IPS DF 4.7 (cell line): Measurements from ENCODE around the gene GPR146.
"Not testable (repeated sequence)": the region's sequence is repeated elsewhere in the genome, so short reads cannot be mapped to it uniquely, and the experiment has no call there.

ENCODE experiments used
- DNase-seq: peaks from one replicate; pipeline ENCODE4 v3.0.0-alpha.2; 2013; ENCODE audit warnings: low spot score; ENCODE audit errors: extremely low read depth

The GPR146 gene, protein sequence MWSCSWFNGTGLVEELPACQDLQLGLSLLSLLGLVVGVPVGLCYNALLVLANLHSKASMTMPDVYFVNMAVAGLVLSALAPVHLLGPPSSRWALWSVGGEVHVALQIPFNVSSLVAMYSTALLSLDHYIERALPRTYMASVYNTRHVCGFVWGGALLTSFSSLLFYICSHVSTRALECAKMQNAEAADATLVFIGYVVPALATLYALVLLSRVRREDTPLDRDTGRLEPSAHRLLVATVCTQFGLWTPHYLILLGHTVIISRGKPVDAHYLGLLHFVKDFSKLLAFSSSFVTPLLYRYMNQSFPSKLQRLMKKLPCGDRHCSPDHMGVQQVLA

GRCh38 chr7:1044189-1045068 lies at the start of gene GPR146:
TSS of gene GPR146 (plus strand) at chr7:1044546. CDS start at chr7:1057516, 12,970 bp downstream.
- DNase-seq = no peak

DNA sequence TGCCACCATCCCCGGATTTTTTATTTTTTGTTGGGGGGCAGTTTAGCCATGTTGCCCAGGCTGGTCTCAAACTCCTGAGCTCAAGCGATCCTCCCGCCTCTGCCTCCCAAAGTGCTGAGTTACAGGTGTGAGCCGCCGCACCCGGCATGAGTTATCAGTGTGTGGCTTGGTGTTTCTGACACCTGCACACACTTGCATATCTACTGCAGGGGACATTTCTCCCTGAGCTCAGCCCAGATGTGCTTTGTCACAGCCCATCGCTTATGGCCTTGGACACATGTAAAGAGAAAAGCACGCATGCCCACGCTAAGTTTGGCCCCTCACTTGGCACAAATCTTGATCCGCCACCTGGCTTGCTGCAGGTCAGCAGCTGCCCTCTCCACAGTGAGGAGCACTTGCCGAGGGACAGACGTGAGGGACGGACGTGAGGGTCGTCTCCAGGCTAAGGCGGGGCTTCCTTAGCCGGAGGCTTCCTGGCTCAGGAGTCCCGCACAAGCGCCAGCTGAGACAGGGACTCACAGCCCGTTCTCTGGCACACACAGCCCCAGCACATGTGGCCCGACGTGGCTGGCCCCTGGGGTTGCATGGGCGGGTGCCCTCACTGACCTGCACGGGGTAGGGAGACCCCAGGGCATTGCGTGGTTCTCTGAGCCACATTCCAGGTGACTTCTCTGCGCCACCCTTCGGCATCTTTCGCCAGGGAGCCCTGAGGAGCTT lies 49.6 kb upstream of the GPR146 start:
- DNase-seq = no peak

DNA sequence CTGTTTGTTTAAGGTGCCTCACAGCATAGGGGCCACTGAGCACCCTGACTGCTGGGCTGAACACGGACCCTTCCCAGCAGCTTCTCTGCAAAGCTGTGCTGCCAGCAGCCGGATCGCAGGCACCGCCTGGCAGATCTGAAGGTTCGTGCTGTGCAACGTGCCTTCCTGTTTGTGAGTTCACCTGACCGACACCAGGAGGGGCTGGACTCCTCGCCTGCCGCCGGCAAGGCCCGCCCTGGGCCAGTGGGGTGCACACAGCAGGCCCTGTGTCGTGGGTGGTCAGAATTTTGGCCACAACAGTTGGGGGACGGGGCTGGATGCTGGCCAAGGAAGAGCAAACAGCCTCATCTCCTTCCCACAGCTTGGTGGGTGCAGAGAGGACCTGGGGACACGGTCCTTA lies 48.8 kb upstream of the GPR146 start:
- DNase-seq = no peak

DNA sequence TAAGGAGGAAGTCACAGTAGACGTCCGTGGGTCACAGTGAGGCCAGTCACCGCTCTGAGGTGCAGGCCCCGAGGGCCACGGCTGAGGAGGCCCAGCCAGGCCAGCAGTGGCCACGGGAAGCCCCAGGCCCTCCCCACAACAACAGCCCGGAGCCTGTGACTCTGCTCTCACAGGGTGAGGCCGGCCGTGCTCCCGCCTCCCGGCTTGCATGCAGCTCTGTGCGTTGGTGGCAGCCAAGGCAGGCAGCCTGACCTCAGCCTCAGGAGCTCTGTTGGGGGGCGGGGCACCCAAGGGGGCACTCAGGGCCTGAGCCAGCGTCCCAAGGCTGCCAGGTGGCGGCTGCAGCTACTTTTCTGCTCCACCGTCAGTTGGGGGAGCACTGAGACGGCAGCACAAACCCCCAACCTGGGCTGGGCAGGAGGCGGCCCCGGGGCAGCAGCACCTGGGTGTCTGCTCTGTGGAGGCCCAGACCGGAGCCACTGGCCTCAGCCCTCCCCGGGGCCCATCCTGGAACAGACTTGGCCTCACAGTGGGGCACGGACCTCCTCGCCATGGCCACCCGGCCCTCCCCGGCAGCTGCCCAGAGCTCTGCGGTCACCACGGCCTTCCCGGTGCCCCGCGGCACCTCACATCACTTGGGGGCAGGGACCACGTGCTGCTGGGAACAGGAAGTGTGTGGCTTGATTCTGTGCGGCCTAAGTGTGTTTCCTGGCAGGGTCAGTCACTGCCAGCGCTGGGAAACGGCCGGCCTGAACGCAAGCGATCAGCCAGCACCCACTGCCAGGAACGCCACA lies 48.1 kb upstream of the GPR146 start:
- no peak for DNase-seq

GRCh38 chr7:997404-998395 lies 46.6 kb upstream of the GPR146 start:
- no peak for DNase-seq

GRCh38 chr7:999149-999879 lies 45.0 kb upstream of the GPR146 start:
- no peak for DNase-seq

DNA sequence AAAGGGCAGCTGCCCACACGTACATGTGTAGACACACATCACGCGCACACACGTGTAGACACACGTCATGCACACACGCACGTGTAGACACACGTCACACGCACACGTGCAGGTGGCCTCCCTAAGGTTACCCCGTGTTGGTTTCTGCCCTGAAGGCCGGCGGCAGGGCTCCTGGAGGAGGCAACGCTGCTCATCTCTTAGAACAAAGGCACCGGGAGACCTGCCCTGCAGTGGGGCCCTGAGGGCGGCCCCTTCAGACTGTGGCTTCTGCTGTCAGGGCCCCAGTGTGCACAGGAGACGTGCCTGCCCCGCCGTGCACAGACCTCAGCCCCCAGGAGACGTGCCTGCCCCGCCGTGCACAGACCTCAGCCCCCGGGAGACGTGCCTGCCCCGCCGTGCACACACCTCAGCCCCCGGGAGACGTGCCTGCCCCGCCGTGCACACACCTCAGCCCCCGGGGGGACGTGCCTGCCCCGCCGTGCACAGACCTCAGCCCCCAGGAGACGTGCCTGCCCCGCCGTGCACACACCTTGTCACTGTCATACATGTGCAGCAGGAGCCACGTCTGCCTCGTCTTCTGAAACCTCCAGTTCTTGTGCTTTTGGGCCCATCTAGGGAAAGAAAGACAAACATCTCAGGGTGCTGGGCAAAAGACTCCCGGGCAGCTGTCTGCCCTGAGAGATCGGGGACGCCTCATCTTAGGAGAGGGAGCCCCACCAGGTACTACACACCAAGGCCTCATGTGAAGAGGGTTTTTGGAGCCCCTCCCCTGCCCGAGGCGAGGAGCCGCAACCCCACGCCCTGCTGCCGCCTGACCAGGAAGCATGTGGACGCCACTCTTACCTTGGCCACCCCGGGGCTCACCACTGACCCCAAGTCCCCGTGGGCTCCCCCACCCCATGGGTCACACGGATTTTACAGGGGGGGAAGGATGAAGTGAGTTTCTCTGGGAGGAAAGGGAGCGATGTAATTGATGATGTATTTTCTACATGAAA lies 44.1 kb upstream of the GPR146 start:
- no peak for DNase-seq

DNA sequence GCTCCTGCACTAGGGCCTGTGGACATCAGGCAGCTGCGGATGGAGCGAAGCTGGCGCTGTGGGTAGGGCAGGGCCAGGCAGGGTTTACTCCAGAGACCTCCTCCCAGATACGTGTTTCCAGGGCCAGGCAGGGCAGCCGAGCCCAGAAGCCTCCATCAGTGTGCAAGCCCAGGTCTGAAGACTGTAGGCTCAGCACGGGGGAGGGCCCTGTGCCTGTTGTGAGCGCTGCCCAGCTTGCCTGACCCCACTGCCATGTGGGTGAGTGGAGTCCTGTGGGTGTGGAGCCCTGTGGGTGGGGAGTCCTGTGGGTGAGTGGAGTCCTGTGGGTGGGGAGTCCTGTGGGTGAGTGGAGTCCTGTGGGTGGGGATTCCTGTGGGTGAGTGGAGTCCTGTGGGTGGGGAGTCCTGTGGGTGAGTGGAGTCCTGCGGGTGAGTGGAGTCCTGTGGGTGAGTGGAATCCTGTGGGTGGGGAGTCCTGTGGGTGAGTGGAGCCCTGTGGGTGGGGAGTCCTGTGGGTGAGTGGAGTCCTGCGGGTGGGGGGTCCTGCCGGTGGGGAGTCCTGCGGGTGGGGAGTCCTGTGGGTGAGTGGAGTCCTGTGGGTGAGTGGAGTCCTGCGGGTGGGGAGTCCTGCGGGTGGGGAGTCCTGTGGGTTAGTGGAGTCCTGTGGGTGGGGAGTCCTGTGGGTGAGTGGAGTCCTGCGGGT lies 43.1 kb upstream of the GPR146 start:
- DNase-seq = not testable (repeated sequence)

DNA sequence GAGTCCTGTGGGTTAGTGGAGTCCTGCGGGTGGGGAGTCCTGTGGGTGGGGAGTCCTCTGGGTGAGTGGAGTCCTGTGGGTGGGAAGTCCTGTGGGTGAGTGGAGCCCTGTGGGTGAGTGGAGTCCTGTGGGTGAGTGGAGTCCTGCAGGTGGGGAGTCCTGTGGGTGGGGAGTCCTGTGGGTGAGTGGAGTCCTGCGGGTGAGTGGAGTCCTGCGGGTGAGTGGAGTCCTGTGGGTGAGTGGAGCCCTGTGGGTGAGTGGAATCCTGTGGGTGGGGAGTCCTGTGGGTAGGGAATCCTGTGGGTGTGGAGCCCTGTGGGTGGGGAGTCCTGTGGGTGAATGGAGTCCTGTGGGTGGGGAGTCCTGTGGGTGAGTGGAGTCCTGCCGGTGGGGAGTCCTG lies 42.3 kb upstream of the GPR146 start:
- DNase-seq = not testable (repeated sequence)

GRCh38 chr7:1002445-1002844 lies 41.9 kb upstream of the GPR146 start:
- DNase-seq = not testable (repeated sequence)

GRCh38 chr7:1004018-1004852 lies 40.1 kb upstream of the GPR146 start:
- no peak for DNase-seq

- no peak for DNase-seq
Measured at GRCh38 chr7:1005303-1005702, 39.0 kb upstream of the GPR146 start.

GRCh38 chr7:1007901-1008300 lies 36.4 kb upstream of the GPR146 start:
- DNase-seq = no peak

GRCh38 chr7:1008733-1009363 lies 35.5 kb upstream of the GPR146 start:
- DNase-seq = no peak

DNA sequence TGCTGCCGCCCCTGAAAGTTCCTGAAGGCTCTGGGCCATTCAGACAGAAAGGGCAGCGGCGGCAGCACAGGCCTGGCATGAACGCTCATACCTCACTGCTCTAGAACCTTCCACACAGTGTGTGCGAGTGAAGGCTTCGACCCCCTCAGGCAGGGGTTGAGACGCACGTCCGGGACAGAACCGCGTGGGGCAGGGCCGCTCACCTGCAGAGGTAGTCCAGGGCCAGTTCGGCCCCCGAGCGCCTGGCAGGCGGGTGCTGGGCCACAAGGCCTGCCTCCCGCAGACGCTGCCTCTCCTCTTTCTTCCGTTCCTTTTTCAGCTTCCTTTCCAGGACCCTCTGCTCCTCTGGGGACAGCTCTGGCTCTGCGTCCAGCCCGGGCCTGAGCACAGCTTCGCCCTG lies 34.6 kb upstream of the GPR146 start:
- DNase-seq = no peak

DNA sequence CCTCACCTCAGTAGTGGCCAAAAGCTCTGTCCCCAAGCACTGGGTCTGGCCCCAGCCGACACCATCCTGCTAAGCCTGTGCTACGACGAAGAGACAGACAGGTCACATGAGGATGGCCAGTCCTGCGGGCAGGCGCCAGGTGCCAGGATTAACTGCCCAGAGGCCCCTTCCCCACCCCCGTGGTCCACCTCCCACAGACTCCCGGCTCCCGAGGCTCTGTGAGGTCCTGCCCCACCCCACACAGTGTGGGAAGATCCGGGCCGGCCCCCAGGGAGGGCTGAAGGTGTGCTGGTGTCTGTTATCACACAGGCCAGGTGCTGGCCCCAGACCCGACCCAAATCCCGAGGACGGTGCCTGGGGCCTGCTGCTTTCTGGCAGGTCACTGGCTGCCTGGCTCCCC lies 34.1 kb upstream of the GPR146 start:
- no peak for DNase-seq
